HG03457 (cell line): ENCODE results near the gene USP9X.
"Not testable (repeated sequence)": the region's sequence is repeated elsewhere in the genome, so short reads cannot be mapped to it uniquely, and the experiment has no call there.

Source experiments
- ATAC-seq: cut with Tn5 transposase; IDR thresholded peaks from one replicate; pipeline ENCODE4 v1.9.1; 2021; ENCODE audit warnings: moderate number of reproducible peaks; ENCODE audit not compliant: unreplicated experiment

USP9X gene

DNA sequence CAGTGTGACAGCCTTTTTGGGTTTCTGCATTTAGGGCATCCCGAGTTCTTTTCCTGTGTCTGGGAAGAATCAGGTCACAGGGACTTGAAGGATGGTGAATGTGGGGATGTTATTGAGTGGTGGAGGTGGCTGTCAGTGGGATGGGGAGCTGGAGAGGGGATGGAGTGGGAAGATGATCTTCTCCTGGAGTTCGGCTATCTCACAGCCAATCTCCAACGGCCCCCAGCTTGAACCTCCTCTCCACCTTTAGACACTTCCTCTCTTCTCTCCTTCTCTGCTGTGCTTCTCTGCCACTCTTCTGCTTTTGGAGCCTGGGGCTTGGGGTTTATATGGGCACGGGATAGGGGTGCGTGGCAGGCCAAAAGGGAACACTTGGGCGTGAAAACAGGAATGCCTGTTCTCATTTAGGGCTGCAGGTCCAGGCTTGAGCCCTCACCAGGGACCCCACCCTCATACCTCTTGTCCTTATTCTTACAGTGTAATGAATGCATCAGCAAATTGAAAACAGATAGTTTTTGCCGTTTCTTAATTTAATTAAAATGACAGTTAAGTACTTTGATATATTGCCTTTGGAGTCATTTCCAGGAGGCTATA, 37.5 kb downstream of the USP9X start:
- ATAC-seq = no peak

DNA sequence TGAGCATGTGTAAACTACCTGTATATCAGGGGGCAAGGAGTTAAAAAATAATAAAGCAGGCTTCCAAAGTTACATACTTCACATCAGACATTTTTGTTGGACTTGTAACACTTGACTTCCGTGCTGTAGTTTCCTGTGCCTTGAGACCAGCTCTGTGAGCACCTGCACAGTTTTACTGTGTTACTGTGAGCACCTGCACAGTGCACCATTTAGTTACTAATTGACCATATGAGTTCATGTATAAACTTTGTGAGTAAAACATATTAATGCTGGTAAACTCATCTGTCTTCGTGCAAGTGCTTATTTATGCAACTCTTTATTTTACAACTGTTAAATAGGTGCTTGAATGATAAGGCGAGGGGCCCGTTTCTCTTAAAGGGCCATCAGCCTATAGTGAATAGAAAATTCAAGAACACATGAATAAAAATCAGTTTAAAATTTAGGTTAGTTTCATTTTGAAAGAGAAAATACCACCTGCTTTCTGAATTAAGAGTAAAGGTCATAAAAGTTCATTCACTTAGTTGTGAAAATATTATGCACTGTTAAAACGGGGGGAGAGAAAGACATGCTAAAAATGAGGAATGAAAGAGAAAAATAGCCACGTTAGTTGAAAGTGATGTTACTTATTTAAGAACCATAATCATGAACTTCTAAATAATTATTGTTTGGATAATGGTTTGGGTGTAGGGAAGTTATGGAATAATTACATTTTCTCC, 42.4 kb downstream of the USP9X start:
- no peak for ATAC-seq

DNA sequence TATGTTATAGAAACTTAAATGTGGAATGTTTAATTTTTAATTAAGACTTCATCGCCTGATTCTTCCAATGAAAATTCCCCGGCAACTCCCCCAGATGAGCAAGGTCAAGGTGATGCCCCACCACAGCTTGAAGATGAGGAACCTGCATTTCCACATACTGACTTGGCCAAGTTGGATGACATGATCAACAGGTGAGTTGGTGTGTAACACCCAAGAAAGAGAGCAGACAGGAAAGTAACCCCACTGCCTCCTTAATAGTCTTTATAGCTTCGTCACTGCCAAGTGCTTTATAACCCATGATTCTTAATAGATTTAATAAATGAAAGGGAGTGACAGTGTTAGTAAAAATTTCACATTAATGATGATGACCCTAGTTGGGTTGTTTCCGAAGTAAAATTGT, 43.7 kb downstream of the USP9X start:
- no peak for ATAC-seq

DNA sequence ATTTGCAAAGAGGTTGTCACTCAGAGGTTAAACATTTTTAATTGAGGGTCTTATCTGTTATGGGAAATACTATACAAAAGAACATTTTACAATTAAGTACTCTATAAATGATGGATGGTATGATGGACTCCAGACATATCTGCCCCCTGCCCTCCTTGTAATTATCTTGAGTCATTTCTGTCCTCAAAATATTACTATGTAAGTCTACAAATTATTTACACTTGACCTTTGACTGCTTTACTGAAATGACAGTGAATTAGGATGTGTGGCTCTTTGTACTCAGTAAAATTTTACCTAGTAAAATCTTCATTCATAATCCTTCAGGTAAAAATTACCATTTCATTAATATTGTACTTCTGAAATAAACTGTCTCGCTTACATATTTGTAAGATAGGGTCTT, 46.5 kb downstream of the USP9X start:
- no peak for ATAC-seq

DNA sequence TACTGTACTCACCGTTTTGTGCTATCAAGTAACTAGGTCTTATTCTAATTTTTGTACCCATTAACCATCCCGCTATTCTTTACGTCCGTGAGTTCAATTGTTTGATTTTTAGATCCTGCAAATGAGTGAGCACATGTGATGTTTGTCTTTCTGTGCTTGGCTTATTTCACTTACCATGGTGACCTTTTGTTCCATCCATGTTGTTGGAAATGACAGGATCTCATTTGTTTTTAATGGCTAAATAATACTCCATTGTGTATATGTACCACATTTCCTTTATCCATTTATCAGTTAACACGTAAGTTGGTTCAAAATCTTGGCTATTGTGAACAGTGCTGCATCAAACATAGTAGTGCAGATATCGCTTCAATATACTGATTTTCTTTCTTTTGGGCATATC, 48.3 kb downstream of the USP9X start:
- no peak for ATAC-seq

DNA sequence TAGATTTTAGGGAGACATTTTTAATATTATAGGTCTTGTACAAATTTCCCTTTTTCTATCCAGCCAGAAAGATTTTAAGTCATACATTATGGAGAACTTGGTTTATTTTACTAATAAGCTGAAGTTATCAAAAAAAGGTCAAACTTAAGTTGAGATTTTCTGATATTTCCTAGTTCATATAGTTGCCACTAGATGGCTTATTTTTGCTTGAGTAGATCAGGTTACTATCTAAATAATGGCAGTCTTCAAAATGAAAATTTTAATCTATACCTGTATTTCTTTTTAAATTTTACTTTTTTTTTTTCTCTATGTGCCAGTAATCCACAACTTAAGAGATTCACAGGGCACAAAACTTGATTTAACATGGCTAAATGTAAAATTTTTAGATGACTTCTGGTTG, 52.3 kb downstream of the USP9X start:
- no peak for ATAC-seq

DNA sequence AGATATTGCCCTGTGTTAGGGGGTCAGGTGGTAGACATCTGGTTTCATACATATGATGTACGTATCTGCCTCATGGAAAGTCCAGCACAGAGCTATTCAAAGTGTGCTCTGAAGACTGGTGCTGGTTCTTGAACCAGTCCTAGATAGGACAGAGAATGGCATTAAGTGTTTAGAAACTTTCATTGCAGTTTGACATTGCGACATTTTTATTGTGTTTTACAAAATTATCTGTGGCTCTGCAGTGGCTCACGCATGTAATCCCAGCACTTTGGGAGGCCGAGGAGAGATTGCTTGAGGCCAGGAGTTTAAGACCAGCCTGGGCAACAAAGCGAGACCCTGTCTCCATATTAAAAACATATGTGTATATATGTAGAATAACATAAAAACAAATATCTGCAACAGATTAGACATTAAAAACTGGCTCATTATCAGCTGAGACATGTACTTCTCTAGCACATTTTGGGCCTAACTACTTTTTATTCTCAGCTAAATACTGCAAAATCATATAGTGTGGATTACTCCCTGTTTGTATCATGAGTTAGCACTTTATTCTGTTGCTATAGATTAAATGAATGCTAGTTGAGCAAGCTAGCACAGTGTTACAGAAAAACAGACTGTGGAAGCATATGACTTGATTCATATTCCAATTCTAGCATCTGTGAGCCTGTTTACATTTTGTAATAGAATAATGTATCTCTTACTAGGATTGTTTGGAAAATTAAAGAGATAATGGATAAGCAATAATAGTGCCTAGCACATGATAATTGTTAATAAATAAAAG, 57.1 kb downstream of the USP9X start:
- no peak for ATAC-seq

DNA sequence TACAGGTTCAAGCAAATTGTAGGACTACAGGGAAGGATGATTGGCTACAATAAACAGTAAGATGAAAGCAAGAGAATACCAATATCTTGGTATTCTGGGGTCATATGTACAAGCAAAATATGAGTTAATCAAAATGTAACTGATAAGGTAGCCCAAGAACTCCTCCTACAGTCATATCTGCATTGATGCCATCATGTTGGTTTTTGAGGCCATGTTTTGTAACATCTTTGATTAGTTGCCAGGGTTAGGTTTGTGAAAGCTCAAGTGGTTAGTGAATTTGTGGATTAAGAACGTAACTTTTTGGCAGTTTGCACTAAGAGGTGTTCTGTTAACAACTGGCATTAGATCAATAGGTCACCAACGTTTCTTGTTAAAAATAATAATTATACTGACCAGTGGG, 59.6 kb downstream of the USP9X start:
- ATAC-seq = no peak

DNA sequence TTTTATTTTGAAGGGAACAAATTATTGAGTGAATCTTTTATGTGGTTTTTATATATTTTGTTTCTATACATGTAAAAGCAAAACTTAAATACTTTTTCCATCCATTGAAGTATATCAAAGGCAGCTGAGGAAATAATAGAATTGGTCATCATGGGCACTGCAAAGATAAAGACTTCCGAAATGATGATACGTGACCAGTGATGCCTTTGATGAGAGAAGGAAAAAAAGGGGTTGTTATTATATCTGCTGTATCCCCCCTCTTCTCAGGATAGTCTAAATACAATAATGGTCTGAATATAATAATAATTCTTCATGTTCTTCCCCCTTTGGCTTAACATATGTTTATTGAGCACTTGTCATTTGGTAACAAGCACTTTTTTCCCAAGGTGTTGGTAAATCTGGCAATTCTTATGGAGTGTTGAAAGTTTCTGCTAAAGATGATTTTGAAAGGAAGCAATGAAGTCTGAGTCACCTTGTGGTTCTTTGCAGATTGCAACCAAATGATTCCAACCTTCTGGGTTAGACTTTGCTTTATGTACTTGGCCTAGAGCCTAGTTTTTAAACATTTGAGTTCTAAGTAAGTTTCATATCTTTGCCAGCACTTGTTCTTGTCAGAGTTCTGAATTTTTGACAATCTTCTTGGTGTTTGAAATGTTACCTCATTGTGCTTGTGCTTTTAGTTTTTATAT, 60.8 kb downstream of the USP9X start:
- no peak for ATAC-seq

DNA sequence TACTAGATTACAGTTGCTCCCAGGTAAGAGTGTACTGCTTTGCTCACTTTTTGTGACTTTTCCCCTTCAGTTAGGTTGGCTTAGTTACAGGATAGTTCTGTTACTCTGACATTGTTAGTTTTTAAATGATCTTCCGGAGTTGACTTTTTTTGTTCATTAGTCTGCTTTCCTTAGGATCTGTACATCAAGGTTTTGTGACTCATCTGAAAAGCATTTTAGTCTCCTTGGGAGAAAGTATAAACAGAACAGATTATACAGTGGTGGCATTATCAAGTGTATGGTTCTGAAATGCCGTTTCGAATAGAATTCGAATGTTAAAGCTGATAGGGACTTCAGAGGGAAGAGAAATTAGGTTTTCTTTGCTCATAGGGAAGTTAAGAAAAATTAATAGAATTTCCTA, 63.3 kb downstream of the USP9X start:
- ATAC-seq = no peak

DNA sequence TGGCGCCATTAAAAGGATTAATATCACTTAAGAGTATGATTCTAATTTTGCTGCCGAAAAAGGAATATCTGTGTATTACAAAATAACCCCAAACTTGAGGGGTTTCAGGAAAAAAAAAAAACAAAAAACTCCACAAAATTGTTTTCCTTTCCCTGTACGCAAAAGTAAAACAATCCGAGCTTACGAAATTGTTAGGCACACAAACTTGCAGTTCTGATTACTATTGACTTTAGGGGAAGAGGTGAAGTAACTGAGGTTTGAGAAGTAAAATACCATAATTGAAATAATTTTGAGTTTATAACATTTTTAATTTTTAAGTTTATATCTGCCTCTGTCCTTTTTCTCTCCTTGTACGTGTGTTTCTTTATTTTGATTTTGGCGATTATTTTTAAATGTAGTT, 64.8 kb downstream of the USP9X start:
- no peak for ATAC-seq

DNA sequence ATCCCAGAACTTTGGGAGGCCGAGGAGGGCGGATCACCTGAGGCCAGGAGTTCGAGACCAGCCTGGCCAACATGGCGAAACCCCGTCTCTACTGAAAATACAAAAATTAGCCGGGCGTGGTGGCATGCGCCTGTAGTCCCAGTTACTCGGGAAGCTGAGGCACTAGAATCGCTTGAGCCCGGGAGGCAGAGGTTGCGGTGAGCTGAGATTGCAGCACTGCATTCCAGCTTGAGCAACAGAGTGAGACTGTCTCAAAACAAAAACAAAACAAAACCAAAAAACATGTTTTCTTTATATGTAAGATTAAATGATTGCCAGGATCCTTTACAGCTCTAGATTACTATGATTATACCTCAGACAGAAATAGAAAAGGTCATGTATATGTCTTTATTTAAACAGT, 66.5 kb downstream of the USP9X start:
- not testable (repeated sequence) for ATAC-seq

DNA sequence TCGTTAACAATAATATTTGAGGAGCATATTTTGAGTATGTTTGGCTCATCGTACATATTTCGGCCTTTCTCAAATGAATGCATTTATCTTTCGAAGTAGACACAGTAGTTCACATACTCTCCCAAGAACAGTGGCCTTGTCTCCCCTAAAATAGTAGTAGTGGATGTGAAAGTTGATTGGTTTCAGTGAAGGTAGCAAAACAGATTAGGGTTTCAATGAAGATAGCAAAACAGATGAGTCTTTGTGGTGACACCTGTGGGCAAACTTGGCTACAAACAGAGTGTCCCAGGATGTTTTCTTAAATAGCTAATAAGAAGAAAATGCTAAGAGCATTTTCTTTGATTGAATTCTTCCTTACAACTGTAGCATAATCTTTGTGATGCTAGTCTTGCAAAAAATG, 67.0 kb downstream of the USP9X start:
- no peak for ATAC-seq

DNA sequence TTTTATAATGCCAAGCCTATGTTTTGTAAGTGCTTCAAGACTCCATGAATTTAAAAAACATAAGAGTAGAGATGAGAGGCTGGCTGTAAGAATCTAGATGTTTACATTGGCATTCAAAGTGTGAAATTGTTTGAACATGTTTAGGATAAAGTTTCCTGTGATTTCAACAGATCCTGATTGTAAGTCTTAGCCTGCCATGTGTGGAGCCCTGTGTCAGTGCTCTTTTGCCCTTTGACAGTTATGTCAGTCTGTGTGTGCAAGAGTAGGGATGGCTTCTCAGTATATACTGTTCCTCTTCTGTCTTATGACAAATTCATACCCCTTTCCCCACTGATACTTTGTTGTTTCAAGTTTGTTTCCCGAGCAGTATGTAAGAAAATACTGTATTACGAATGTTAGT, 68.2 kb downstream of the USP9X start:
- ATAC-seq = no peak

DNA sequence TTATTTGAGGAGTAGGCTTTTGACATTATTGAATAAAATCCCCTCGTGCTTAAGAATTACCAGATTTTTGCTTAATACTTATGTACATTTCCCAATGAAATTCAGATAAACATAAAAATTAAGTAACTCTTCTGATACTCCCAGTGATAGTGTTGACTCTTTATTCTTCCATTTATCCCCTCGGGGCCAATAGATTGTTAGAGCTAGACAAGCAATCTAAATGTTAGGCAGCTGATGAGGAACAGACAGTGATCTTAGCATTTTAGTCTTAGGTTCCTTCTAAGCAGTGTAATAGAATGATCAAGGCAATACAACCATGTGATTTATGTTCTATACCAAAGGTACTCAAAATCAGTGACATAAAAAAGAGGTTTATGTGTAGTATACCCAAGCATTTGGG, 68.7 kb downstream of the USP9X start:
- ATAC-seq = no peak

DNA sequence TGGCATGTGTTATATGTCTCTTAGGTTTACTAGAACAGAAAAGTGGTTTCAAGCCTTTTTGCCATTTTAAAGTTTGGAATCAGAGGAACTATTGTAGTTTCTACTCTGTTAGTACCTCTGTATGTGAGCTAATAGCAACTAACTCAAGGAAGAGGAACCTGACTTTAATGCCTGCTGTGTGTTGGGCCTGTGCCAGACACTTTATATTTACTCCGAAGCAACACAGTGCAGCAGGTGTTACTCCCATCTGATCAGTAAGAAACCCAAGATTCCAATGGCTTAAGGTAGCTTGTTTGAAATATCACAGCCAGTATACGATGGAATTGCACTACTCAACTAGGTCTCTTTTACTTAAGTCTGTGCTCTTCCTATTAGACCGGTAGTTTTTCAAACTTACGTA, 79.2 kb downstream of the USP9X start:
- no peak for ATAC-seq

DNA sequence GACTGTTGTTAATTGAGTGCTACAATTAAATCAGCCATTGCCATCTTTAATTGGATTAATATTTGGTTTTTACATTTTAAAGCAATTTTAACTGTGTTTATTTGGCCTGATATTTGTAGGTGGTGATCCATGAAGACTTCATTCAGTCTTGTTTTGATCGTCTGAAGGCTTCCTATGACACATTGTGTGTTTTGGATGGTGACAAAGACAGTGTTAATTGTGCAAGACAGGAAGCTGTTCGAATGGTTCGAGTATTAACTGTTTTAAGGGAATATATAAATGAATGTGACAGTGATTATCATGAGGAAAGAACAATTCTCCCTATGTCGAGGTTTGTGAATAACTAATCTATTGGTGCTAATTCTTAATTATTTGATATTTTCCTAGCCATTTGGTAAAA, 82.6 kb downstream of the USP9X start:
- ATAC-seq = no peak

DNA sequence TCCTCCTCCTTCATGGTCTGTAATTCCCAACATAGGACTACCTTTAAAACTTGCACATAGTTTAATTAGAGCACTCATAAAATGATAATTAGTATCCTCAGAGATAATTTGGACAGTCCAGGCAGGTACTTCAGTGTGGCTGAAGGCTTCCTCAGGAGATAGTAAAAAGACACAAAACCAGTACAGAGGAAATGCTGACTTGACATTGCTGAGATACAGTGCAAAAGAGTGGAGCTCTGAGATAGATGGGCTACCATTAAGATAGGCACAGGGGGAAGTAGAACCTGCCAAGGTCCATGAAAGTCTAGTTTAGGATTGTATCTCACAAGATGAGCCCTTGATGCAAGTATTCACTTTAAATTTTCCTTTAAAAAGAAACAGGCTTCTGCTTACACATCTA, 91.0 kb downstream of the USP9X start:
- ATAC-seq = no peak

DNA sequence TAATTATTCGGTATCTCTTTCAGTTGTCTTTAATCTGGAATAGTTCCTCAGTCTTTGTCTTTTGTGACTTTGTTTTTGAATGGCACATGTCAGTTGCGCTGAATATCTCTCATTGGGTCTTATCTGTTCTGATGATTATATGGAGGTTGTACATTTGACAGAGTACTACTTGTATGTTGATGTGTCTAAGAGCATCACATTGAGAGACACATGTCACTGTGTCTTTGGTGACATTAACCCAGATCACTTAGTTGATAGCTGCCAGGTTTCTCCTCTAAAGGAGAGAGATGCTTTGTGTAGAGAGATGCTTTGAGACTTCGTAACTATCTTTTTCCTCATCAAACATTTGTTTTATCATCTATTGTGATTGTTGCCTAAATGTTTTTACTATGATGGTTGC, 92.1 kb downstream of the USP9X start:
- no peak for ATAC-seq

DNA sequence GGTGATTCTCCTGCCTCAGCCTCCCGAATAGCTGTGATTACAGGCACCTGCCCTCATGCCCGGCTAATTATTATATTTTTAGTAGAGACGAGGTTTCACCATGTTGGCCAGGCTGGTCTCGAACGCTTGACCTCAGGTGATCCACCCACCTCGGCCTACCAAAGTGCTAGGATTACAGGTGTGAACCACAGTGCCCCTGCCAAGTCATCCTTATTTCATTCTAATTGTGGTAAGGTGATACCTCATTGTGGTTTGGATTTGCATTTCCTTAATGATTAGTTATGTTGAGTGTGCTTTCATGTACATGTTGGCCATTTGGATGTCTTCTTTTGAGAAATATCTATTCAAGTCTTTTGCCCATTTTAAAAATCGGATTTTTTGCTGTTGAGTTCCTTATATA, 93.0 kb downstream of the USP9X start:
- no peak for ATAC-seq

DNA sequence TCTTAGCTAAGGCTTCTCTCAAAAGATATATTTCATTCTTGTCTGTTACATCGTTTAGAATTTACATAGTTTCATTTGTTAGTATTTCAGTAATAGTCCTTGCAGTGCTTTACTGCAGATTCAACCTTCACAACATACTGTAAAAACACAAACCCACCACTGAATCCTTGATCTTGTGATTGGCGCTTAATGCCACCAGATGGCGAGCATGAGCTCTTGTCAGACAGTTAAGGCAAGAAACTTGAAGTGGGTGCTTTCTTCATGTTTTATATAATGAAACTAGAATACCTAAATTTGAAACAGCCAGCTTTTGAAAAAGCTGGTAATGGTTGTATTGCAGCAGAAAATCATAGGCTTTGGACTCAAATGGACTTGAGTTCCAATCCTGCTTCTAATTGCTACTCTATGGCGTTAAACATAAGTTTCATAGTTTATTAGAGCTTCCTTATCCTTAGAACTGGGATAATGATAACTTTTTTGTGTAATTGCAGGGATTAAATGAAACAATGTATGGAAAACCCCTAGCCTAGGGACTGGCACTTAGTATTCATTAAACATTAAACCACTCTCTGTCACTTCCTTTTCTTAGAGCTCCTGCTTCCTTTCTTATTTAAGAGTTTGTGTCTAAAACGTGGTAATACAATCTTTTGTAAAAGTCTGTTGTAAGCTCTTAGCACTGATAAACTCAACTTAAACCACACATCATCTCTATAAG, 95.1 kb downstream of the USP9X start:
- ATAC-seq = no peak
